Right renal pelvis (tissue), 4 donors: Measurements from ENCODE around the gene TMEM108. TPM values are rescaled to one million over a fixed set of nuclear protein-coding genes. Genes with fewer than 3 reads are reported as not detected.

Experiments
- DNase-seq, 4 donors: peaks; one replicate each; pipeline ENCODE4 v3.0.0-alpha.2; 2013; ENCODE audit warnings: low read depth in 4 of 4, low spot score in 3 of 4, missing footprints in 1 of 4
- polyA plus RNA-seq, 4 donors: library from polyadenylated mRNA; unstranded; fragments of 120-200 nt; gene quantifications; one replicate each; pipeline ENCODE4 v1.2.1, GENCODE V29; 2013; ENCODE audit not compliant: insufficient read length in 4 of 4

Gene TMEM108
- polyA plus RNA-seq, 4 donors, result 2.2 to 3.3 (median 2.9) TPM

- no peak for DNase-seq
Observed at GRCh38 chr3:133300102-133300501, 261.9 kb downstream of the TMEM108 start.

GRCh38 chr3:133301194-133301593 lies 263.0 kb downstream of the TMEM108 start:
- DNase-seq, result no peak

GRCh38 chr3:133301731-133302130 lies 263.5 kb downstream of the TMEM108 start:
- no peak for DNase-seq

- no peak for DNase-seq
Observed at GRCh38 chr3:133303430-133303829, 265.2 kb downstream of the TMEM108 start.

GRCh38 chr3:133317866-133318265 lies 279.7 kb downstream of the TMEM108 start:
- DNase-seq, result no peak

- no peak for DNase-seq
Observed at GRCh38 chr3:133328373-133328772, 290.2 kb downstream of the TMEM108 start.

GRCh38 chr3:133329626-133330025 lies 291.4 kb downstream of the TMEM108 start:
- DNase-seq, result no peak

- DNase-seq, result no peak
Observed at GRCh38 chr3:133330065-133330464, 291.9 kb downstream of the TMEM108 start.

GRCh38 chr3:133330522-133330921 lies 292.3 kb downstream of the TMEM108 start:
- no peak for DNase-seq

GRCh38 chr3:133354721-133355120 lies 316.5 kb downstream of the TMEM108 start:
- DNase-seq, result no peak

GRCh38 chr3:133360476-133360875 lies 322.3 kb downstream of the TMEM108 start:
- DNase-seq, result no peak

GRCh38 chr3:133361011-133361410 lies 322.8 kb downstream of the TMEM108 start:
- DNase-seq, result no peak

- no peak for DNase-seq
Observed at GRCh38 chr3:133361435-133361834, 323.2 kb downstream of the TMEM108 start.

- DNase-seq, result no peak
Observed at GRCh38 chr3:133362539-133362938, 324.3 kb downstream of the TMEM108 start.

- DNase-seq, result no peak
Observed at GRCh38 chr3:133364704-133365103, 326.5 kb downstream of the TMEM108 start.

GRCh38 chr3:133366921-133367320 lies 328.7 kb downstream of the TMEM108 start:
- no peak for DNase-seq

- no peak for DNase-seq
Observed at GRCh38 chr3:133367403-133367802, 329.2 kb downstream of the TMEM108 start.

GRCh38 chr3:133367956-133368355 lies 329.8 kb downstream of the TMEM108 start:
- no peak for DNase-seq

- no peak for DNase-seq
Observed at GRCh38 chr3:133368371-133369067, 330.3 kb downstream of the TMEM108 start.

- no peak for DNase-seq
Observed at GRCh38 chr3:133369068-133369440, 330.9 kb downstream of the TMEM108 start.

- DNase-seq, result no peak
Observed at GRCh38 chr3:133371181-133371580, 333.0 kb downstream of the TMEM108 start.

- no peak for DNase-seq
Observed at GRCh38 chr3:133371676-133372075, 333.5 kb downstream of the TMEM108 start.
